PFSK-1 (cell line): ENCODE results near the gene LSMEM2.

Experiments
- POLR2AphosphoS5 ChIP-seq: IDR thresholded peaks from 2 replicates; pipeline ENCODE4 v1.6.1; 2012; ENCODE audit warnings: low read depth, mild to moderate bottlenecking, control low read depth, low read length, moderate library complexity
- SIN3A ChIP-seq: IDR thresholded peaks from 2 replicates; pipeline ENCODE4 v1.6.1; 2012; ENCODE audit warnings: mild to moderate bottlenecking, low read length, moderate library complexity, borderline replicate concordance; ENCODE audit not compliant: insufficient read depth
- TF ChIP-seq, protein P1 (sequence below), 2 experiments: IDR thresholded peaks; 2 replicates each; pipeline versions ENCODE4 v1.6.1 to v1.8.0; 2011 to 2012; ENCODE audit warnings: low read depth in 2 of 2, low read length in 2 of 2, control low read depth in 1 of 2, inconsistent platforms in 1 of 2, mild to moderate bottlenecking in 1 of 2, moderate library complexity in 1 of 2; ENCODE audit not compliant: insufficient read depth in 1 of 2

DNA sequence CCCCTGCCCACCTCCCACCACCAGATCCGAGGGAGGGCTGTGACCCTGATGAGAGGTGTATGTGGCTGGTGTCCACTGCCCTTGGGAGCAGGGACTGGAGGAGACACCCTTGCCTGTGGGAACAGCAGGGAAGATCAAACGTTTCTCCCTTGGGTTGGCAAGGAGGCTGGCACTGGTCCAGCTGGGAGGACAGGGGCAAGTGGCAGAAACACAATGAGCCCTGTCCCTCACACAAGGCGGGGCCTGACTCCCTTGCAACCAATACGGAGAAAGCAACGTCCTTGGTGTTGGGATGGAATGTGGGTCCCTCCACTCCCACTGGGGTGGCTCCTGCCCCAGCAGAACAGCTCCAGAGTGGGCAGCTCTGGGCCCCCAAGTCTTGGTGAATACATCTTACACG, 38.4 kb downstream of the LSMEM2 start:
- TF ChIP-seq, protein P1, sequence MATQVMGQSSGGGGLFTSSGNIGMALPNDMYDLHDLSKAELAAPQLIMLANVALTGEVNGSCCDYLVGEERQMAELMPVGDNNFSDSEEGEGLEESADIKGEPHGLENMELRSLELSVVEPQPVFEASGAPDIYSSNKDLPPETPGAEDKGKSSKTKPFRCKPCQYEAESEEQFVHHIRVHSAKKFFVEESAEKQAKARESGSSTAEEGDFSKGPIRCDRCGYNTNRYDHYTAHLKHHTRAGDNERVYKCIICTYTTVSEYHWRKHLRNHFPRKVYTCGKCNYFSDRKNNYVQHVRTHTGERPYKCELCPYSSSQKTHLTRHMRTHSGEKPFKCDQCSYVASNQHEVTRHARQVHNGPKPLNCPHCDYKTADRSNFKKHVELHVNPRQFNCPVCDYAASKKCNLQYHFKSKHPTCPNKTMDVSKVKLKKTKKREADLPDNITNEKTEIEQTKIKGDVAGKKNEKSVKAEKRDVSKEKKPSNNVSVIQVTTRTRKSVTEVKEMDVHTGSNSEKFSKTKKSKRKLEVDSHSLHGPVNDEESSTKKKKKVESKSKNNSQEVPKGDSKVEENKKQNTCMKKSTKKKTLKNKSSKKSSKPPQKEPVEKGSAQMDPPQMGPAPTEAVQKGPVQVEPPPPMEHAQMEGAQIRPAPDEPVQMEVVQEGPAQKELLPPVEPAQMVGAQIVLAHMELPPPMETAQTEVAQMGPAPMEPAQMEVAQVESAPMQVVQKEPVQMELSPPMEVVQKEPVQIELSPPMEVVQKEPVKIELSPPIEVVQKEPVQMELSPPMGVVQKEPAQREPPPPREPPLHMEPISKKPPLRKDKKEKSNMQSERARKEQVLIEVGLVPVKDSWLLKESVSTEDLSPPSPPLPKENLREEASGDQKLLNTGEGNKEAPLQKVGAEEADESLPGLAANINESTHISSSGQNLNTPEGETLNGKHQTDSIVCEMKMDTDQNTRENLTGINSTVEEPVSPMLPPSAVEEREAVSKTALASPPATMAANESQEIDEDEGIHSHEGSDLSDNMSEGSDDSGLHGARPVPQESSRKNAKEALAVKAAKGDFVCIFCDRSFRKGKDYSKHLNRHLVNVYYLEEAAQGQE (IDR thresholded peaks at IDR 0.05; ENCODE audit: insufficient read depth in 1 of 2, low read depth in 2 of 2, low read length in 2 of 2) = no peak
- TF ChIP-seq SIN3A (no peak), POLR2AphosphoS5 (no peak)
